ENCODE data around the gene HEXIM2.

The HEXIM2 gene

GRCh38 chr17:45171338-45172231, 9.9 kb downstream of the HEXIM2 start:
- Histone ChIP-seq H3K27ac (ENCODE audit: extremely low read depth, low read depth, low read length) (peak overlapping the region; percentile 57; the same call in 1 of the 2 replicates), H3K4me1 (ENCODE audit: control insufficient read depth, insufficient read depth, low read length) (peaks cover 22% of the 10 kb centered on the region), H3K36me3 (ENCODE audit: control insufficient read depth in 2 of 2, insufficient read depth in 1 of 2, low read length in 2 of 2) (peaks cover 0 to 19% of the 10 kb centered on the region in 2 experiments; a peak in 1 of 3 replicates), H3K9me3 (ENCODE audit: control insufficient read depth, insufficient read depth, low read depth, low read length) (no peaks in the 10 kb centered on the region), H3K4me3 (ENCODE audit: low read depth, low read length) (no peak overlapping the region)
- POLR2A ChIA-PET, result interaction anchor here (0.6 to 5.6 kb wide), 7 partner anchors 8 to 45 kb away, joined by 3 to 86 read pairs (median 3); partner anchors contain the start of genes ACBD4, HEXIM1 and HEXIM2
- CTCF ChIA-PET, result interaction anchor here (0.7 to 3.5 kb wide), 6 partner anchors 10 to 36 kb away, joined by 3 to 37 read pairs (median 10); partner anchors contain the start of genes ACBD4, HEXIM1 and HEXIM2
- TF ChIP-seq ZNF449 (tag by site-specific recombination; IDR thresholded peaks at IDR 0.05) (no peak; the same call in 1 of the 2 replicates), ZFHX2 (tag by site-specific recombination; conservative IDR thresholded peaks at IDR 0.05) (peak; percentile 92), ZNF704 (tag by site-specific recombination; IDR thresholded peaks at IDR 0.05) (no peak), SP2 (tag by site-specific recombination; IDR thresholded peaks at IDR 0.05) (peak; percentile 23; the same call in 1 of the 2 replicates), SCRT2 (tag by site-specific recombination; IDR thresholded peaks at IDR 0.05) (0 out of 2 replicates have a peak, but pooled peaks have one; percentile 20), ZNF585B (tag by site-specific recombination; IDR thresholded peaks at IDR 0.05) (no peak), GLIS2 (tag by site-specific recombination; IDR thresholded peaks at IDR 0.05) (0 out of 2 replicates have a peak, but pooled peaks have one; percentile 14), ZNF132 (tag by site-specific recombination; IDR thresholded peaks at IDR 0.05; ENCODE audit: borderline replicate concordance) (no peak), GLIS1 (tag by site-specific recombination; IDR thresholded peaks at IDR 0.05) (peak; percentile 88), ZNF621 (tag by site-specific recombination; IDR thresholded peaks at IDR 0.05) (no peak), OVOL3 (tag by site-specific recombination; IDR thresholded peaks at IDR 0.05) (no peak), ZIC2 (tag by site-specific recombination; IDR thresholded peaks at IDR 0.05) (peak; percentile 65; the same call in 1 of the 2 replicates), ZNF274 (IDR thresholded peaks at IDR 0.05; ENCODE audit: low read length) (no peak), ZNF274 (tag by site-specific recombination; IDR thresholded peaks at IDR 0.05; ENCODE audit: borderline replicate concordance) (no peak), ZNF548 (tag by site-specific recombination; IDR thresholded peaks at IDR 0.05) (no peak), ZNF433 (tag by site-specific recombination; IDR thresholded peaks at IDR 0.05; ENCODE audit: low read depth) (no peak), ZNF521 (tag by site-specific recombination; IDR thresholded peaks at IDR 0.05) (no peak), ZNF394 (tag by site-specific recombination; IDR thresholded peaks at IDR 0.05; ENCODE audit: borderline replicate concordance) (peak; percentile 16; the same call in 1 of the 2 replicates), ZBTB21 (tag by site-specific recombination; IDR thresholded peaks at IDR 0.05) (no peak), KLF9 (tag by site-specific recombination; IDR thresholded peaks at IDR 0.05; ENCODE audit: low read depth) (peak; percentile 61; the same call in 1 of the 2 replicates), ZNF157 (tag by site-specific recombination; IDR thresholded peaks at IDR 0.05) (no peak), EGR2 (tag by site-specific recombination; IDR thresholded peaks at IDR 0.05; ENCODE audit: low read depth) (peak; percentile 94), ZNF423 (tag by site-specific recombination; IDR thresholded peaks at IDR 0.05) (peak; percentile 34)
- TF ChIP-seq, protein P1, sequence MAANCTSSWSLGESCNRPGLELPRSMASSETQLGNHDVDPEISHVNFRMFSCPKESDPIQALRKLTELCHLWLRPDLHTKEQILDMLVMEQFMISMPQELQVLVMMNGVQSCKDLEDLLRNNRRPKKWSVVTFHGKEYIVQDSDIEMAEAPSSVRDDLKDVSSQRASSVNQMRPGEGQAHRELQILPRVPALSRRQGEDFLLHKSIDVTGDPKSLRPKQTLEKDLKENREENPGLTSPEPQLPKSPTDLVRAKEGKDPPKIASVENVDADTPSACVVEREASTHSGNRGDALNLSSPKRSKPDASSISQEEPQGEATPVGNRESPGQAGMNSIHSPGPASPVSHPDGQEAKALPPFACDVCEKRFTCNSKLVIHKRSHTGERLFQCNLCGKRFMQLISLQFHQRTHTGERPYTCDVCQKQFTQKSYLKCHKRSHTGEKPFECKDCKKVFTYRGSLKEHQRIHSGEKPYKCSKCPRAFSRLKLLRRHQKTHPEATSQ (tag by site-specific recombination; IDR thresholded peaks at IDR 0.05), result no peak
- TF ChIP-seq, protein P2, sequence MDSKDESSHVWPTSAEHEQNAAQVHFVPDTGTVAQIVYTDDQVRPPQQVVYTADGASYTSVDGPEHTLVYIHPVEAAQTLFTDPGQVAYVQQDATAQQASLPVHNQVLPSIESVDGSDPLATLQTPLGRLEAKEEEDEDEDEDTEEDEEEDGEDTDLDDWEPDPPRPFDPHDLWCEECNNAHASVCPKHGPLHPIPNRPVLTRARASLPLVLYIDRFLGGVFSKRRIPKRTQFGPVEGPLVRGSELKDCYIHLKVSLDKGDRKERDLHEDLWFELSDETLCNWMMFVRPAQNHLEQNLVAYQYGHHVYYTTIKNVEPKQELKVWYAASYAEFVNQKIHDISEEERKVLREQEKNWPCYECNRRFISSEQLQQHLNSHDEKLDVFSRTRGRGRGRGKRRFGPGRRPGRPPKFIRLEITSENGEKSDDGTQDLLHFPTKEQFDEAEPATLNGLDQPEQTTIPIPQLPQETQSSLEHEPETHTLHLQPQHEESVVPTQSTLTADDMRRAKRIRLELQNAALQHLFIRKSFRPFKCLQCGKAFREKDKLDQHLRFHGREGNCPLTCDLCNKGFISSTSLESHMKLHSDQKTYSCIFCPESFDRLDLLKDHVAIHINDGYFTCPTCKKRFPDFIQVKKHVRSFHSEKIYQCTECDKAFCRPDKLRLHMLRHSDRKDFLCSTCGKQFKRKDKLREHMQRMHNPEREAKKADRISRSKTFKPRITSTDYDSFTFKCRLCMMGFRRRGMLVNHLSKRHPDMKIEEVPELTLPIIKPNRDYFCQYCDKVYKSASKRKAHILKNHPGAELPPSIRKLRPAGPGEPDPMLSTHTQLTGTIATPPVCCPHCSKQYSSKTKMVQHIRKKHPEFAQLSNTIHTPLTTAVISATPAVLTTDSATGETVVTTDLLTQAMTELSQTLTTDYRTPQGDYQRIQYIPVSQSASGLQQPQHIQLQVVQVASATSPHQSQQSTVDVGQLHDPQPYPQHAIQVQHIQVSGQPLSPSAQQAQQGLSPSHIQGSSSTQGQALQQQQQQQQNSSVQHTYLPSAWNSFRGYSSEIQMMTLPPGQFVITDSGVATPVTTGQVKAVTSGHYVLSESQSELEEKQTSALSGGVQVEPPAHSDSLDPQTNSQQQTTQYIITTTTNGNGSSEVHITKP (tag by site-specific recombination; IDR thresholded peaks at IDR 0.05), result 0 out of 2 replicates have a peak, but pooled peaks have one; percentile 27
- TF ChIP-seq, protein P3, sequence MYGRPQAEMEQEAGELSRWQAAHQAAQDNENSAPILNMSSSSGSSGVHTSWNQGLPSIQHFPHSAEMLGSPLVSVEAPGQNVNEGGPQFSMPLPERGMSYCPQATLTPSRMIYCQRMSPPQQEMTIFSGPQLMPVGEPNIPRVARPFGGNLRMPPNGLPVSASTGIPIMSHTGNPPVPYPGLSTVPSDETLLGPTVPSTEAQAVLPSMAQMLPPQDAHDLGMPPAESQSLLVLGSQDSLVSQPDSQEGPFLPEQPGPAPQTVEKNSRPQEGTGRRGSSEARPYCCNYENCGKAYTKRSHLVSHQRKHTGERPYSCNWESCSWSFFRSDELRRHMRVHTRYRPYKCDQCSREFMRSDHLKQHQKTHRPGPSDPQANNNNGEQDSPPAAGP (tag by site-specific recombination; IDR thresholded peaks at IDR 0.05), result peak; percentile 42

All from HEK293 (cell line).